Mesenteric fat pad (tissue), 1 donor: ENCODE measurements around the gene MESP2. TPM values are rescaled to one million over a fixed set of nuclear protein-coding genes. Genes with fewer than 3 reads are reported as not detected.
A peak's percentile ranks its signal among the peaks of the same experiment; 100 is the strongest.

ENCODE experiments used
- DNase-seq: peaks from one replicate; pipeline ENCODE4 v3.0.0-alpha.2; 2020; ENCODE audit warnings: low spot score
- total RNA-seq: library from RNA; stranded (reverse); fragmentation: NEBNext Ultra II Directional; extraction: Animal tissue kit (Norgen Biotek cat#: 25700); gene quantifications from one replicate; pipeline ENCODE4 v1.2.1, GENCODE V29; 2021
- donor health status: DM: yes; HTN: yes; CAD: no.

MESP2 gene
- total RNA-seq, 1 donor from 2014 or later = 0.96 TPM

DNA sequence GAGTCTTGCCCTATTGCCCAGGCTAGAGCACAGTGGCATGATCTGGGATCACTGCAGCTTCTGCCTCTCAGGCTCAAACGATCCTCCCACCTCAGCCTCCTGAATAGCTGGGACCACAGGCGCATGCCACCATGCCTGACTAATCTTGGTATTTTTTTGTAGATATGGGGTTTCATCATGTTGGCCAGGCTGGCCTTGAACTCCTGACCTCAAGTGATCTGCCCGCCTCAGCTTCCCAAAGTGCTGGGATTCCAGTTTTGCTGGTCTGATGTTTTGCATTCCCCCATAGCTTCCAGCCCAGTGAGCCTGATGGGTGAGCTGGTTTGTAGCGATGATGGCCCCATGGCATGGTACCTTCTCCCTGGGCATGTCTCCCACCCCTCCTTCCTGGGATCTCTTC lies 20.4 kb upstream of the MESP2 start:
- no peak for DNase-seq

GRCh38 chr15:89756897-89757296 lies 19.2 kb upstream of the MESP2 start:
- DNase-seq = no peak

DNA sequence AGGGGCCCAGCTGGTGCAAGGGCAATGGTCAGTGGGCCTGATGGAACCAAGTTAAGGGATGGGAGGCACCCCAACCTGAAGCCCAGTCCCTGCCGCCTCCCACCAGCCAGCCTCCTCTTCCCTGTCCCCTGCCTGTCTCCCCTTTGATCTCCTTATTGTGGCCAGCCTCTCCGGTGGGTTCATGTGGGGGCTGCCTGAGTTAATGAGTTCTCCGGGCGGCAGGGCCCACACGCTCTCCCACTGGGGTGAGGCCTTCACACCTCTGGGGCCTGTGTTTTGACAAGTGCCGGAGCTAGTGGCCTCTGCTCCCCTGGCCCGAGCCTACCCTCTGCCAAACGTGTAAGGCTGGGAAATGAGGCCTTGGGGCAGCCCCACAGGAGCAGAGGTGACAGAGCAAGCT lies 17.8 kb upstream of the MESP2 start:
- no peak for DNase-seq

DNA sequence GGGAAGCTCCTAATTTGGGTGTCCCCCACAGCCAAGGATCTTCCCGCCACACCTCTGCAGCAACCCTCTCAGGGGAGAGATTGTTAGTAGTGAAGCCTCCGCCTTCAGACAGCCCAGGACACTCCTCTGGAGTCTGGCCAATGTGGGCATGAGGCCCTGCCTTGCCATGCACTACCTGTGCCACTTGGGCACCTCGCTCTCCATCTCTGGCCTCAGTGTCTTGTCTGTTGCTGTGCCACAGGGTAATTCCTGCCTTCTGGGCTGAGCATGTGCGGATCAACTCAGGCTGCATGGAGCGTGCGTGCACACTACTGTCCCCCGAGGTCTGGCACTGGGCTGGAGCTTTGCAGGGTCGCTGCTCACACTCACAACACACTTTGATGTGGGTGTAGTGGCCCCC lies 17.2 kb upstream of the MESP2 start:
- no peak for DNase-seq

DNA sequence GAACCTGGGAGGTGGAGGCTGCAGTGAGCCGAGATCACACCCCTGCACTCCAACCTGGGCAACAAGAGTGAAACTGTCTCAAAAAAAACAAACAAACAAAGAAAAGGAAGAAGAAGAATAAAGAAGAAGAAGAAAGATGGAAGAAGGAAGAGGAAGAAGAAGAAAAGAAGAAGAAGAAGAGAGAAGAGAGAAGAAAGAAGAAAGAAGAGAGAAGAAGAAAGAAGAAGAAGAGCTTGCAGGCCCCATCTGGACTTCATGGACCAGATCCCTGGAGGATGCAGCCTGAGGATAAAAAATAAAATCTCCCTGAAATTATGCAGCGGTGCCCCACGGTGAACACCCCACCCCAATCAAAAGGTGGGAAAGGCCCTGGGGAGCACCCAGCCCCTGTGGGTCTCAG lies 16.3 kb upstream of the MESP2 start:
- DNase-seq = no peak

DNA sequence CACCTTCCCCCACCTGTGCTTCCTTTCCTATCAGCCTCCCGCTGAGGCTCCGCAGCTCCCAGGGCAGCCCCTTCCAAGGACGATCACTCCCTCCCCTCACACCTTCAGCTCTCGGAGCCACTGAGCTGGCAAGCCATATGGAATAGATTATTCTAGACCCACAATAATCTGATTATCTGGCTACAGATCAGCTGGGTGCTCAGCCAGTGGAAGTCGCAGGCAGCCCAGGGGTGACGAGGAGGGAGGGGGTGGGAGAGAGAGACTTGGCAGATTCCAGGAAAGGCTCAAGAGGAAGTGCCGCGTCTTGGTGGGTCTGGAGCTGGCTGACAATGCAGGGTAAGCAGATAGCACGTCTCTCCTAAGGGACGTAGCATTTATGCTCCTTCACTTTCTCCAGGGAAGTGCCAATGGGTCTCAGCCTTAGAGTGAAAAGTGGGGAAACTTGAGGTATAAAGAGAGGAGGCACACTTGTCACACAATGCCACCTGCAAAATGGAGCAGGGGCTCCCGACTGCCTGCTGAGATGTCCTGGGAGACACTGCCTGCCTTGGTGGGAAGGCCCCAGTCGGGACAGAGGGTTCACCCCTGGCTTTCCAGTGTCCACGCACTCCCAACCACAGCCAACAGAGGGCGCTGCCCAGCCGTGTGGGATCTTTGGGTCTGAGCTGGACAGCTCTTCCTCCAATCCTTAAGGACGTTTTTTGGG lies 15.7 kb upstream of the MESP2 start:
- peak; percentile 96 for DNase-seq

DNA sequence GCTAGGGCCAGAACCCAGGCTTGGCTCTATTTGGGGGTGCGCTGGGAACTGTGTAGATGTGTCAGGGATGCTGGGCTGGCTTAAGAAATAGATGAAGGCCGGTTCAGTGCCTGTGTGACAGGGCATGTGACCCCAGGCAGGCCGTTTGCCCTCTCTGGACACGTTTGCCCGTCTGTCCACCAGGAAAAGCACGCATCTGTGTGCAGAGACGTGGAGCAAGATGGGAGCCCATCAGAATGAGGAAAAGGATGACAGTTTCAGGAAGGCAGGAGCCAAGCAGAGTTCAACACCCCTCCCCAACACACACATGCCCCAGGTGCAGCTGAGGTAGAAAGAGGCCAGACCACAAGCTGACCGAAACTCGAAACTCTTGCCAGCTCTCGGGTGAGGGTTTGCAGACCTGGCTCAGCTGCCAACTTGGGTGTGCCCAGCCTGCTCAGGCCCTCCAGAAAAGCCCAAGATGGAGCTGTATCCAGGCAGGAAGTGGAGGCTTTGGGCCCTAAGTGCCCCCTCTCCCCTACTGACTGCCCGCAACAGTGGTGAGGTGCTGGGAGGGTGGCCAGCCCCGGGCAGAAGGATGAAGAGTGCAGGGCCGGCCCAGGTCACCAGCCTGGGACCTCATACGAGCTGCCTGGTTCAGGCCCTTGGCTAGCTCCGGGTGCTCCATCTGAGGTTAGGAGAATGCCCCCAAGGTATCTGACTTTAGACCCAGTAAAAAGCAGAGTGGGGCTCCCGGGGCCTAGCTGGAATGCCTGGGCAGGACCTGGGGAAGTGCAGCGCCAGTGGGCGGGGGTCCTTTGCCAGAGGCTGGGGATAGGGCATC lies 14.9 kb upstream of the MESP2 start:
- no peak for DNase-seq

GRCh38 chr15:89761929-89762328 lies 14.2 kb upstream of the MESP2 start:
- DNase-seq = no peak

- DNase-seq = no peak
These were observed 10.4 kb upstream of the MESP2 start for GRCh38 chr15:89765694-89766093.

- DNase-seq = no peak
These were observed 9.5 kb upstream of the MESP2 start for GRCh38 chr15:89766357-89767311.

- DNase-seq = no peak
These were observed 8.7 kb upstream of the MESP2 start for GRCh38 chr15:89767411-89767915.

- DNase-seq = no peak
These were observed 8.0 kb upstream of the MESP2 start for GRCh38 chr15:89768071-89768500.

GRCh38 chr15:89769366-89769765 lies 6.8 kb upstream of the MESP2 start:
- no peak for DNase-seq

GRCh38 chr15:89770041-89770440 lies 6.1 kb upstream of the MESP2 start:
- no peak for DNase-seq

DNA sequence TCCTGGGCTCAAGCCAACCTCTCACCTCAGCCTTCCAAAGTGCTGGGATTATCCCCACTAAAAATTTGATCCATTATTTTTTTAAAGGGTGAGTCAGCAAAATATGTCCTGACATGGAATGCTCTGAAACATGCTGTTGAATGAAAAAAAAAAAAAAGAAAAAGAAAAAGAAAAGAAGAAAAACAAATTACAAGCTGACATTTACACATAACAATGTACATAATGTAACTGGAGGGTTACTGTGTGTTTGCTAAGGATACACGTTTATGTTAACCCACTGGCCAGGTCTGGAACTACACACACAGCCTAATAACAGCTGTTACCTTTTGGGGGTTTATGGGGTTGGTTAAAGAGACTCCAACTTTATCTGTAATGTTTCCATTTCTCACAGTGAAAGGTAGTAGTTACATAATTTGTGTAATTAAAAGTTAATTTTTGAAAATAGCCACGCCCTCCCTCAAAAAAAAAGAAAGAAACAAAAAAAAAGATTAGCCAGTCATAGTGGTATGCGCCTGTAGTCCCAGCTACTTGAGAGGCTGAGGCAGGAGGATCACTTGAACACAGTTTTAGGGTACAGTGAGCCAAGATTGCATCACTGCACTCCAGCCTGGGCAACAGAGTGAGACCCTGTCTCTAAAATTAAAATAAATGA lies 3.1 kb upstream of the MESP2 start:
- DNase-seq = no peak

- DNase-seq = no peak
These were observed 1.6 kb upstream of the MESP2 start for GRCh38 chr15:89774492-89774891.

DNA sequence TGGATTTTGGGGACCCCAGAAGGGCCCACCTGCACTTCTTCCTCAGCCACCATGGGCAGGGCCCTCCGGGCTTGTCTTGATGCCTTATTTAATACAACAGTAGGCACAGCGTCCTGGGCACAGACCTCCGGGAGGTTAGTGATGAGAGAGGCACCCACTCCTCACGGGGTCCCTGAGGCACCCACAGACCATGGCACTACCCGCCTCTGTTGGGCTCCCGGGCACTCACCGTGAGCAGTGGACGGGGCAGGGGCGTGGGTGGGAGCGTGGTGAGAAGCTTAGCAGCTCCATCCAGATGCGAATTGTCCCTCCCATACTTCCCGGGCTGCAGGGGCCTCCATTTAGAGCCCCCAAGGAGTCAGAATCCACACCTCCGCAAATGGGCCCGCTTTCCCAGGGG lies 317 bp upstream of the MESP2 start:
- no peak for DNase-seq

DNA sequence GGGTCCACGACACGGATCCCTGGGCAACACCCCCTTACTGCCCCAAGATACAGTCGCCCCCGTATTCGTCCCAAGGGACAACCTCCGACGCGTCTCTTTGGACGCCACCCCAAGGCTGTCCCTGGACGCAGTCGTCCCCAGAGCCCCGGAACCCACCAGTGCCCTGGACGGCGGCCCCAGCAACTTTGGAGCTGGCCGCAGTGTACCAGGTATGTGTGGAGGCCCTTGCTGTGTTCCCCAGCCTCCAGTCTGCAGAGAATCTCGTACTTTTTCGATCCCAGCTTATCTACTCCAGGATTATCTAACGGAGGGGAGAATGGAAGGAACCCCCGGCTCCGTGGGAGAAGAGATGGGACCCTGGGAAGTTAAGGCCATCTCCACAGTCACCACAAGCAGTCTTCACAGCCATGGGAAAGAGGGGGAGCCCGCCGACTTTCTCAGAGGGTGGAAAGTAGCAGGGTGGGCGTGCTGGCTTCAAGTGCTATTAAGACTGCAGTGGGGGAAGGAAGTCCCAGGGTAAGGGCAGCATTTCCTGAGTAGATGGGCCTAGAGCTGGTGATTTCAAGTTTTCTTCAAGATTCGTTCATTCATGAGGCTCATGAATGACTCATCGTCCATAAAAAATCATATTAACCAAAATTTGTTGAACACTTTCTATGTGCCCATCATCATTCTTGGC lies 1.1 kb downstream of the MESP2 start:
- no peak for DNase-seq

DNA sequence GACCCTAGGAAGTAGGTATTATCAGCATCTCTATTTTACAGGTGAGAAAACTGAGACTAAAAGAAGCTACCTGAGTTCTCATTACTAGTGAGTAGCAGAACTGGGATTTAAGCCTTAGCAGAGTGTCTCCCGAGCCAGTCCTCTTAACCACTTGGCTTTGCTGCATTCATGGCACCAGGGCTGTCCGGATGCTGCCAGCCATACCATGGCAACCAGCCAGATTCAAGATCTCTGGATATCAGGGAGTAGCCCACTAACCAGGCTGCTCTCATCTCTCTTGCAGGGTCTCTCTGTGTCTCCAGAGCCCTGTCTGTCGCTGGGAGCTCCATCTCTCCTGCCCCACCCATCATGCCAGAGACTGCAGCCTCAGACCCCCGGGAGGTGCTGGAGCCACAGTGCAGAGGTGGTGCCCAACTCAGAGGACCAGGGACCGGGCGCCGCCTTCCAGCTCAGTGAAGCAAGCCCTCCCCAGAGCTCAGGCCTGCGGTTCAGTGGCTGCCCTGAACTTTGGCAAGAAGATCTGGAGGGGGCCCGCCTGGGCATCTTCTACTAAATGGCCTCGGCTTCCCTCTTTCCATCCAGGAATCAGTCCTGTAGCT lies 1.7 kb downstream of the MESP2 start:
- DNase-seq = no peak

DNA sequence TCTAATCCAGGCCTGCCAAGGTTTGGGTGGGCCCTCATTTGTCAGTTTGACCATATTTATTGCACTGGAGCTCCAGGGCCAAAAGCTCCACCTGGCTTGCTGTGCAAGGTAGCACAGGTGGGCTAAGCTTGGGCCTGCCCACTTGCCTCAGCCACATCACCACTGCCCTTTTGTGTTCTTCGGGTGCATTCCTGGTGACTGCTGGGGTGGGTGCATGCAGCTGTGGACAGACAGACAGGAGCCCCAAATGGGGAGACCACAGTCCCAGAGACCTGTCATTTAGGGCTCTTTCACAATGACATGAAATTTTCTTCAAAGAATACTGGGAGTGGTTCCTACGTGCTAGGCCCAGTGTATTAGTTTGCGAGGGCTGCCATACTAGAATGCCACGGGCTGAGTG lies 2.7 kb downstream of the MESP2 start:
- no peak for DNase-seq
